ENCODE results near the gene CLK4.
A peak's percentile ranks its signal among the peaks of the same experiment; 100 is the strongest.

Gene CLK4

DNA sequence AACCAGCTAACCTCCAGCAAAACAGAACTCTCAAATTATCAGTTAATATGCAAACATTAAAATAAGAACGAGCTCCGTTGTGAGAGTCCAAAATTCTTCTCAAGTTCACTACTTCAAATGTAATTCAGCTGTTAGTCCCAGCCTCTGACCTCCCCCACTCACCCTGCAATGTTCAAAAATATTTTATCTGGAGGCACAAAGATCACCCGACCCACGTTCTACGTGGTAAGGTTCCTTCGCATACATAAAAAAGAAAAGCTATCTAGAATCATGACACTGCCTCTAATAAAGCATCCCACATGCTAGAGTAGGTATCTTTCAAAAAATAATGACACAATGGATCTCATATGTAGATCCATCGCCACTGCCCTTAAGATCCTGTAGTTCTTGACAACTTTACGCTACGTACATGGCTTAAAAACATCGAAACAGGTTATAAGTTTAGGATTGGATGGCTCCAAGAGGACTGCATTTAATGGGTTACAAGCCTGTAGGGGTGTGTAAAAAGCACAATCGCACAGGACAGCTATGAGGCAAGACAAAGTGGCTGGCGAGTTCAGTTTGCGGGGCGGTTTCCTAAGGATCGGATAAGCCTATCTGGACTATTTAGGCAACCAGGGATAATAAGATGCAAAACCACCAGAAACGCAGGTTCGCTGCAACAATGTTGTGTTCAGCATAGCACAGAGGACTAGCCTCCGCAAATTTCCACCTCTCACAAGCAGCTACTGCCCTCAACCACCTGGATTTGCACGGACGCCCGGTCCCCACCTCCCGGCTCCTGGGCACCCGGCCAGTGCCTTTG lies 969 bp downstream of the CLK4 start:
- no peak for TF ChIP-seq CTCF (IDR thresholded peaks at IDR 0.05; ENCODE audit: control insufficient read depth, extremely low read depth, insufficient read depth)
- DNase-seq (ENCODE audit: low read depth) = no peak
- H3K4me3 ChIP-seq (ENCODE audit: low read depth, low read length) = peak overlapping the region; percentile 93

DNA sequence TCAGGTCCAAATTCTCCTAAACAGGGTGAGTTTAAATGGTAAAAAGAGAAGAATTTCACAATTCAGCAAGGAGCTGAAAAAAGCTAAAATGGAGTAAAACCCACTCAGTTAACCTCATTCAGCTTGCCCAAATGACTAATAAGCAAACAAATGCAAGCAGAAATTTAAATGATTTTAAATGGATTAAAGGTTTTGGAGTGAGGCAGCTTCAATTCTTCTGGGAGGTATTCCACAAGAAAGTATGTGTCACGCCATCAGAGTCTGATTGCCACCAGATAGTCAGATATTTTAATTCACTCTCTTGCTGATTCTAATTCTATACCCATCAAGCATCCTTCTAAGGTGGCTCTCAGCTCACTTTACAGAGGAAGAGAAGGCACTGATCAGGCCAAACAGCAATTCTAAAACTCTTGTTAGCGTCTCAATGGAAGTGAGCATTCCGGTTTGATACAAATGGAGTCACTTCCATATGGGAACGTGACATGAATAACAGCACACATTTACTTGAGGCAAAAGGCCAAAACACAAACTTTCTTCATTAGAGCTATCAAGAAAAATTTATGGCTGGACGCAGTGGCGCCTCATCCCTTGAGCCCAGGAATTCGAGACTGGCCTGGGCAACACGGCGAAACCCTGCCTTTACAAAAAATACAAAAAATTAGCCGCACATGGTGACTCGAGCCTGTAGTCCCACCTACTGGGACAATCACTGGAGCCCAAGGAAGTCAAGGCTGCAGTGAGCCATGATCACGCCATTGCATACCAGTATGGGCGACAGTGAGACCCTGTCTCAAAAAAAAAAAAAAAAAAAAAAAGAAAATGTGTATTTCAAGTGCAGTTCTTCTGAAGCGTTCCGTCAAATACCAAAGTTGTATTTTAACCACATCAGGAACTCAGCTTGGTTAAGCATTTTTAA lies 2.0 kb downstream of the CLK4 start:
- H3K4me3 ChIP-seq (ENCODE audit: low read depth, low read length) = peak overlapping the region; percentile 93
- no peak for TF ChIP-seq CTCF (IDR thresholded peaks at IDR 0.05; ENCODE audit: control insufficient read depth, extremely low read depth, insufficient read depth)
- DNase-seq (ENCODE audit: low read depth) = no peak

DNA sequence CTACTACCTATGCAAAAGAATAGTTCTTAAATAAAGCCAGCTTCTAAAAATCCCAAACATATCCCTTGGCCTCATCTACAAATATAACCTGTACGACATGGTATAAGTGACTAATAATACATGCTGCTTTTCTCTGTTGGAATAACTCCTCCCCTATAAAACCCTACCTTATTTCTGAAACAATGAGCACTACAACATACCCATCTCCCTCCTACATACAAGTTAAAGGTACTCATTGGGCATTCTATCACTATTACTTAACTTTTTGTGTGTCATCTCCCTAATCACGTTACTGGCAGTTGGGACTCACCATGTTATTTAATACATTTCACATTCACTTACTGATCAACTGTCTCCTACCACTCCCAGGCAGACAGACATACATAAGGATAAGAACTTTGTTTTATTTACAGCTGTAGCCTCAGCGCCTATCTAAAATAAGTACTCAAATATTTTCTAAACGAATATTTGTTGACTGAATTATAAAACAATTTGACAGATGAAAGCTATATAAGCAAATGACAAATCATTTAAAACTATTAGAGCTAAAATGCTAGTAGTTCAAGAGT lies 4.1 kb downstream of the CLK4 start:
- no peak for DNase-seq (ENCODE audit: low read depth)
- TF ChIP-seq CTCF (IDR thresholded peaks at IDR 0.05; ENCODE audit: control insufficient read depth, extremely low read depth, insufficient read depth) = no peak
- H3K4me3 ChIP-seq (ENCODE audit: low read depth, low read length) = no peak overlapping the region

- no peak for DNase-seq (ENCODE audit: low read depth)
- TF ChIP-seq CTCF (IDR thresholded peaks at IDR 0.05; ENCODE audit: control insufficient read depth, extremely low read depth, insufficient read depth) = no peak
Measured at GRCh38 chr5:178619390-178619789, 7.5 kb downstream of the CLK4 start.

GRCh38 chr5:178612299-178612698 lies 14.6 kb downstream of the CLK4 start:
- DNase-seq (ENCODE audit: low read depth) = peak; percentile 67
- no peak overlapping the region for H3K4me3 ChIP-seq (ENCODE audit: low read depth, low read length)
- no peak for TF ChIP-seq CTCF (IDR thresholded peaks at IDR 0.05; ENCODE audit: control insufficient read depth, extremely low read depth, insufficient read depth)

More at GRCh38 chr5:178619390-178619789, 7.5 kb downstream of the CLK4 start:
- H3K4me3 ChIP-seq (ENCODE audit: low read depth, low read length) = no peak overlapping the region

GRCh38 chr5:178606269-178606668 lies 20.6 kb downstream of the CLK4 start:
- no peak for DNase-seq (ENCODE audit: low read depth)
- H3K4me3 ChIP-seq (ENCODE audit: low read depth, low read length) = no peak overlapping the region
- no peak for TF ChIP-seq CTCF (IDR thresholded peaks at IDR 0.05; ENCODE audit: control insufficient read depth, extremely low read depth, insufficient read depth)

Data from LNCaP clone FGC (cell line).